ENCODE measurements around the gene GK. TPM values are rescaled to one million over a fixed set of nuclear protein-coding genes. Genes with fewer than 3 reads are reported as not detected.
"Not testable (repeated sequence)": the region's sequence is repeated elsewhere in the genome, so short reads cannot be mapped to it uniquely, and the experiment has no call there.

Gene GK
- total and polyA plus RNA-seq, 8 donors = 0.58 to 13.2 (median 5.8) TPM; not detected in 1

GRCh38 chrX:30620980-30621618 is 32.1 kb upstream of the GK start:
- no peaks in the 10 kb centered on the region for H3K4me1 ChIP-seq
- intact Hi-C loops (cut with DNase I; ENCODE audit: low total_unique reads) = no loop called here
- H3K27me3 ChIP-seq = no peaks in the 10 kb centered on the region
- TF ChIP-seq EP300 (IDR thresholded peaks at IDR 0.05) = no peak
- WGBS, 5 donors = 54 to 69% (median 59%) methylated on average over 2 of the region's 2 CpGs
- no peaks in the 10 kb centered on the region for H3K36me3 ChIP-seq
- DNase-seq = no peak
- peaks cover 0 to 11% (median 8%) of the 10 kb centered on the region in 4 donors for H3K9me3 ChIP-seq
- no peak overlapping the region for H3K27ac ChIP-seq
- H3K4me3 ChIP-seq = no peak overlapping the region

- no peak for DNase-seq
- Histone ChIP-seq H3K27me3 (no peaks in the 10 kb centered on the region), H3K9me3 (peaks cover 0 to 11% (median 8%) of the 10 kb centered on the region in 4 donors), H3K36me3 (no peaks in the 10 kb centered on the region), H3K4me1 (no peaks in the 10 kb centered on the region), H3K27ac (no peak overlapping the region), H3K4me3 (no peak overlapping the region)
- no peak for TF ChIP-seq CTCF (IDR thresholded peaks at IDR 0.05)
- no peak for TF ChIP-seq EP300 (IDR thresholded peaks at IDR 0.05)
- no peak for TF ChIP-seq POLR2A (IDR thresholded peaks at IDR 0.05)
- TF ChIP-seq POLR2AphosphoS5 (IDR thresholded peaks at IDR 0.05) = no peak
- intact Hi-C loops (cut with DNase I; ENCODE audit: low total_unique reads) = no loop called here
- WGBS, 5 donors = 83 to 100% (median 90%) methylated on average over 2 of the region's 2 CpGs
Observed at GRCh38 chrX:30622361-30622760, 30.9 kb upstream of the GK start.

DNA sequence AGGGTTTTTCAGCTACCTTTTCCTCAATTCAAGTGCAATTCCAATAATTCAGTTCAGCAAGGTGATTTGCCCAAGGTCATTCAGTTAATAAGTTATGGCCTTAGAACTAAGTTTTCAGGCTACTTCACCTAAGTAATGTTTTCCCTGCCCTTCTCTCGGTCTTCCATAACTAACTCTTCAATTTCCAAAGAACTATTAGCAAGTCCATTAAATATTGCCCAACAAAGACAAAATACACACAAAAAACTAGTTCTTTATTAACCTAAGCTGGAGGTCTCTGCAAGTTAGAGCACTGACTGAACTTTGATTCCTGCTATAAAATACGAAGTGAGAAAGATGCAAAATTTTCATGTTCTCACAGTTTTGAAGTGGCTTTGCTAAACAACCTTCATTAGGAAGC is 26.8 kb upstream of the GK start:
- TF ChIP-seq POLR2A (IDR thresholded peaks at IDR 0.05) = no peak
- TF ChIP-seq CTCF (IDR thresholded peaks at IDR 0.05) = no peak
- no peak for TF ChIP-seq EP300 (IDR thresholded peaks at IDR 0.05)
- no peak for TF ChIP-seq POLR2AphosphoS5 (IDR thresholded peaks at IDR 0.05)
- H3K4me1 ChIP-seq = no peaks in the 10 kb centered on the region
- no peaks in the 10 kb centered on the region for H3K36me3 ChIP-seq
- H3K4me3 ChIP-seq = no peak overlapping the region
- peaks cover 0 to 11% (median 8%) of the 10 kb centered on the region in 4 donors for H3K9me3 ChIP-seq
- H3K27ac ChIP-seq = no peak overlapping the region
- H3K27me3 ChIP-seq = no peaks in the 10 kb centered on the region
- intact Hi-C loops (cut with DNase I; ENCODE audit: low total_unique reads) = no loop called here
- whole genome bisulfite sequencing, 5 donors = 51 to 83% (median 67%) methylated on average over 2 of the region's 2 CpGs
- DNase-seq = no peak

DNA sequence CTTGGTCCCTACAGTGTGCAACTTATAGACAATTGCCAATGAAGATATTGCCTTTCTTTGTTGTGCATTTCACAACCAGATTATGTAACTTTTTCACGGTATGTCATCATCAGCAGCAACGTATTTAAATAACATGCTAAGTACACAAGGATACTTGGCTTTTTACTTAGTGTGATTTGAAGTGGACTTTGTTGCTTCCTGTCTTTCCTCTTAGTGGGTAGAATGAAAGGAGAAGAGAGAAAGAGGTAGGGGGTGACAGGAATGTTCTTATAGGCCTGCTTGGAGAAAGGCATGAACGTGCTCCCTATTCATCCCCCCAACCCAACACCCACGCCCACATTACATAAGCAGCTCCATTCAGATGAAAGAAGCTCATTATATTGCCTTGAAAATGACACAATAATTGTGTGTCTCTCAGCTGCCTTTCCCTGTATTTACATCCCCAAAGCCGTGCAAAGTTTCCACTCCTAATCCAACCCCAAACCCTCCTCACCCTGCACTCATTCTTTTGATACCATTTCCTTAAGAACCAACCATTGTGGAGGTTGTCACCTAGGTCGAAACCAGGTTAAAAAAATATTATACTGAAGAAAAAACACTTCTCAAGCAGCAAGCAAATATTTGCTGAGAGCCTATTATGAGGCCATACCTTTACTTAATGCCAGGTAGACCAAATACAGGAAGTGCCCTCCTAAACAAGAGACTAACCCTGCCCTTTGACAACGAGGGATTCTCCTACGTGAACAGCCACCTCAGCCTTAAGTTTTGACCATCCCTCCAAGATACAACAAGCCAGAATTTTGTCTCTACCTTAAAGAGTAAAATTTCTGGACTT is 25.2 kb upstream of the GK start:
- H3K4me1 ChIP-seq = no peaks in the 10 kb centered on the region
- DNase-seq = peak in 1 of 2 donors; percentile 27
- no peaks in the 10 kb centered on the region for H3K9me3 ChIP-seq
- no peak overlapping the region for H3K4me3 ChIP-seq
- intact Hi-C loops (cut with DNase I; ENCODE audit: low total_unique reads) = no loop called here
- no peak for TF ChIP-seq CTCF (IDR thresholded peaks at IDR 0.05)
- TF ChIP-seq POLR2AphosphoS5 (IDR thresholded peaks at IDR 0.05) = no peak
- no peak for TF ChIP-seq EP300 (IDR thresholded peaks at IDR 0.05)
- no peak for TF ChIP-seq POLR2A (IDR thresholded peaks at IDR 0.05)
- H3K36me3 ChIP-seq = no peaks in the 10 kb centered on the region
- H3K27me3 ChIP-seq = no peaks in the 10 kb centered on the region
- no peak overlapping the region for H3K27ac ChIP-seq
- WGBS, 5 donors = 31 to 45% (median 41%) methylated on average over 8 of the region's 8 CpGs

- H3K4me3 ChIP-seq; H3K4me1 ChIP-seq; H3K36me3 ChIP-seq; H3K27ac ChIP-seq; H3K27me3 ChIP-seq; DNase-seq; H3K9me3 ChIP-seq; intact Hi-C loops (cut with DNase I; ENCODE audit: low total_unique reads): not testable (repeated sequence)
- 84 to 100% (median 92%) methylated on average over 6 of the region's 6 CpGs for WGBS, 5 donors
Observed at GRCh38 chrX:30634070-30634469, 19.2 kb upstream of the GK start.
